Uterus (tissue), 2 donors: ENCODE measurements around the gene ZNF512B.

ENCODE experiments used
- CTCF ChIP-seq, 4 experiments: fragments of 200-600 bp in 2 of 4; fragments of 450-650 bp in 2 of 4; sonication (generic) in 2 of 4; IDR thresholded peaks; one replicate each; pipeline ENCODE4 v1.5.1; 2016 to 2019; ENCODE audit warnings: antibody characterized with exemption in 4 of 4, mild to moderate bottlenecking in 2 of 4, moderate library complexity in 1 of 4
- POLR2A ChIP-seq, 2 donors: fragments of 450-650 bp; IDR thresholded peaks; one replicate each; pipeline ENCODE4 v1.6.1; 2016; ENCODE audit warnings: antibody characterized with exemption in 2 of 2, mild to moderate bottlenecking in 1 of 2, moderate library complexity in 1 of 2

- TF ChIP-seq POLR2A (IDR thresholded peaks at IDR 0.05) = no peak
- no peak for TF ChIP-seq CTCF (IDR thresholded peaks at IDR 0.05)
Observed at GRCh38 chr20:63967330-63968135, 2.2 kb downstream of the ZNF512B start.
